ENCODE results near the gene MAPRE2.

Gene MAPRE2

DNA sequence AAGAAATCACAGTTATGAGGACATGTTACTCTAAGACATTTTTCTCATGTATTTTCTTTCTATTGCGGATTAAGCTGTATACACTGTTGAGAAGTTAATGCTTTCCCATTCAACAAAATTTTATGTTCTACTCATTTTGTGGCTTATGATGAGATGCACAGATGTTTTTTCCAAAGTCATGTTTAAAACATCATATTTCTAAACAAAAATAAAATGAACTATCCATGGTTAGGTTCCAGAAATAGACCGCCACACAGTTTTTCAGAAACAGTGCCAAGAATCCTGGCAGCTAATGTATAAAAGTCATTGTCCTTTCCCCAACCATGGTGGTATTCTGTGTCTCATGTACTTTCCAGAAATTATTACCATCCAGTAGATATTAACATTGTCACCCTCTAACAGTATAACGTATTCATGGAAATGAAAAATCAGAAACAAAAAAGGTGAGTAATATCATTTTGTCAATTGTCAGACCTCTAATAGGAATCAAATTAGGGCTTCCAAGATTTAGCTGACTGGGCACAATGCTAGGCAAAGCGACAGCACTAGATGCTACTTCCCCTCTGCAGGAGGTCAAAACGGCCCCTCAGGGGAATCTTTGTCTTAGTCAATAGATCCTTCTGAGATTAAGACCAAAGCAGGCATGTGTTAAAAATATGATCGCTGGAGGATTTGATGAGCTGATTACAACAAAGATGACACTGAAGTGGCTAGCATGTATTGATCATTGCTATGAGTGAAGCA, 145.2 kb downstream of the MAPRE2 start:
- FAIRE-seq, result no peak

DNA sequence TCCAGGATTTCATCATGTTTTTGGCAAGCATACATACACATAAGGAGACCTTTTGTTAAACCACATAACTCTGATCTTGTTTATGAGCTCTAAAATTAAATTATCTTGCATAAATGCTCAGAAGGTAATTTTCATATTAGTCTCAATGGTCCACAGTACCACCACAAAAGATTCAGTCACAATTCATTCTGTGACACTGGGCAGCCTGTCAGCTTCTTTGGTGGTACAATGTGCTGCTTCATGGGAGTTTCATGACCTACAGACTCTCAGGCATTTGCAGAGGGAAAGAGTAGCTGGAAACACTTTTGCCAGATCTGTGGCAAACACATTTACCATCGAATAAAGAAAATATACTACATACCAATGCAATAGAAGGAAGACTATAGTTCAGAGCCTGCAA, 148.3 kb downstream of the MAPRE2 start:
- FAIRE-seq, result no peak

DNA sequence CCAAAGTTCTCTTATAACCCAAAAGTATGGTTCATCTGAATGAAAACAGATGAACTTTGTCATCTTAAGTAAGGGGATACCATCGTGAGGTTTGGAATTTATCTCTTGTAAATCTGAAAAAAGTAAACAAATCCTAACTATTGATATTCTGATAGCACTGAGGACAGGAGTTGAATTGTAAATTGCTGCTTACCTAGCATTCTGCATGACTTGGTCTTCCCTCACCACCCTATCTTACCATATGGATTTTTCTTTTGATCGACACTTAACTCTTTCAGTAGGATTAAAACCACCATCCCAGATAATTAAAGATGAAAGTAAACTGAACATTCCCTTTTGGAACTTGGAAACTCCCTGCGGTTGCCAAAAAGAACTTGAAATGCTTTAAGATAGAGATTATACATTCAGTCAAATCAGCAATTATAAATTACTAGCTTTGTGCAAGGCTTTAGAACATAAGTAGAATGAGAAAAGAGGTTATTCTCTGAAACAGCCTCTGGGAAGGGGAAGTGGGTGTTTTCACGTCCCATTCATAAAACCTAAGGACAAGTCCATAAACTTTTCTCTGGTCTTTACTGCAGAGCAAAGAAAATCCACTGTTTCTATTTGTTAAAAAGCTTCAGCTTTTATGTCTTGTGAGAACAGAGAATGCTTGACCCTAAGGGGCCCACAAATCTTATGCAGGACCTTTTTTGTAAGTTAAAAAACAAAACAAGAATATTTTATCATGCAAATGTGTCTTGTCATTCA, 149.9 kb downstream of the MAPRE2 start:
- no peak for FAIRE-seq

DNA sequence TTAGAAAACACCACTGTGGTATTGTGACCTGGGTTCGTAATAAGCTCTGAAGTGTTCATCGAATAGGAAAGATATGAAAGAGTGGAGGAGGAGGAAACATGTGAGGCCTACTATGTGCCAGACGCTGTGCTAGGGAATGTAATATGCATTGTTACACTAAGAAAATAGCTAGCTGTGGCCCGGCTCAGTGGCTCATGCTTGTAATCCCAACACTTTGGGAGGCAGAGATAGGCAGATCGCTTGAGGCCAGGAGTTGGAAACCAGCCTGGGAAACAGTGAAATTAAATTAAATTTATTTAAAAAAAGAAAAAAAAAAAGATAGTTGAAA, 150.4 kb downstream of the MAPRE2 start:
- no peak for FAIRE-seq

DNA sequence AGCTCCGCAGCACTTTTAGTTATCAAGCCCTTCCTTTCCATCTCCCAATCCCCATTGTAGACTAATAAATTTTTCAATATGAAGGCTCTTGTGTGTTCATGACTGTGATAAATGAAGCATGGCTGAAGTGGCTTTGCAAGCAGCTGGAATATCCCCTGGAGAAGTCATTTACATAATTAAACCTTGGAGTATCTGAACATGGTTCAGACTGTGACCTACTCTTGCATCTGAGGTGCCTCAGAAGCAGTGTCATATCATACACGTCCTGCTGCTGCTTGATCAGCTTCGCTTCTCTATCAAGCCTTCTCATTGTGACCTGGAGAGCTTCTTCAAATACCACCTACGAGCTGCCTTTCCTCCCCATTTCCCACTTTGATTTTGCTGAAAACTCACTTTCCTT, 151.2 kb downstream of the MAPRE2 start:
- FAIRE-seq, result no peak

All from endometrium (tissue), 2 donors.